ENCODE data around the gene SUMO2.
"Not testable (repeated sequence)": the region's sequence is repeated elsewhere in the genome, so short reads cannot be mapped to it uniquely, and the experiment has no call there.

The SUMO2 gene

GRCh38 chr17:75174996-75175395 is 7.8 kb downstream of the SUMO2 start:
- ChIA-PET POLR2A (ENCODE audit: low non-redundant PET) (no interaction called here), CTCF (interaction anchor here (0.8 to 0.9 kb wide), 2 partner anchors 45 to 63 kb away, joined by 3 read pairs; no protein-coding TSS in a partner anchor)
- TF ChIP-seq CTCF (conservative IDR thresholded peaks at IDR 0.05; ENCODE audit: low read depth), result no peak
- peak overlapping the region; percentile 44 for H3K27ac ChIP-seq
- DNase-seq (ENCODE audit: low spot score), result no peak

GRCh38 chr17:75173526-75173925 is 9.2 kb downstream of the SUMO2 start:
- no peak for TF ChIP-seq CTCF (conservative IDR thresholded peaks at IDR 0.05; ENCODE audit: low read depth)
- DNase-seq (ENCODE audit: low spot score), result no peak
- POLR2A ChIA-PET (ENCODE audit: low non-redundant PET), result no interaction called here
- CTCF ChIA-PET, result interaction anchor here (0.8 kb wide), 1 partner anchor 163 kb away, joined by 6 read pairs; no protein-coding TSS in a partner anchor
- H3K27ac ChIP-seq, result peak overlapping the region; percentile 47

GRCh38 chr17:75168998-75169397 is 13.8 kb downstream of the SUMO2 start:
- peak overlapping the region; percentile 48 for H3K27ac ChIP-seq
- no peak for TF ChIP-seq CTCF (conservative IDR thresholded peaks at IDR 0.05; ENCODE audit: low read depth)
- ChIA-PET POLR2A (ENCODE audit: low non-redundant PET) (no interaction called here), CTCF (interaction anchor here (0.6 kb wide), 1 partner anchor 64 kb away, joined by 3 read pairs; no protein-coding TSS in a partner anchor)
- DNase-seq (ENCODE audit: low spot score), result no peak

GRCh38 chr17:75164606-75165005 is 18.2 kb downstream of the SUMO2 start:
- peak overlapping the region; percentile 34; the same call in 1 of the 2 replicates for H3K27ac ChIP-seq
- CTCF ChIA-PET; DNase-seq (ENCODE audit: low spot score): not testable (repeated sequence)
- POLR2A ChIA-PET (ENCODE audit: low non-redundant PET), result interaction anchor here (0.7 kb wide), 1 partner anchor 14 kb away, joined by 12 read pairs; no protein-coding TSS in a partner anchor

- H3K27ac ChIP-seq, result 0 out of 2 replicates have a peak overlapping the region, but pooled peaks have one; percentile 13
- ChIA-PET POLR2A (ENCODE audit: low non-redundant PET) (no interaction called here), CTCF (interaction anchor here (0.5 to 1.4 kb wide), 2 partner anchors 37 to 49 kb away, joined by 3 to 5 read pairs; no protein-coding TSS in a partner anchor)
- DNase-seq (ENCODE audit: low spot score), result no peak
- TF ChIP-seq CTCF (conservative IDR thresholded peaks at IDR 0.05; ENCODE audit: low read depth), result no peak
Observed at GRCh38 chr17:75163074-75163473, 19.7 kb downstream of the SUMO2 start.

GRCh38 chr17:75160211-75160610 is 22.5 kb downstream of the SUMO2 start:
- ChIA-PET POLR2A (ENCODE audit: low non-redundant PET) (no interaction called here), CTCF (interaction anchor here (0.6 kb wide), 1 partner anchor 11 kb away, joined by 3 read pairs; no protein-coding TSS in a partner anchor)
- peak overlapping the region; percentile 65 for H3K27ac ChIP-seq
- DNase-seq (ENCODE audit: low spot score), result no peak
- TF ChIP-seq CTCF (conservative IDR thresholded peaks at IDR 0.05; ENCODE audit: low read depth), result no peak

- POLR2A ChIA-PET (ENCODE audit: low non-redundant PET), result no interaction called here
- no peak for TF ChIP-seq CTCF (conservative IDR thresholded peaks at IDR 0.05; ENCODE audit: low read depth)
- peak overlapping the region; percentile 65 for H3K27ac ChIP-seq
- CTCF ChIA-PET, result no interaction called here
- DNase-seq (ENCODE audit: low spot score), result peak; percentile 57
Observed at GRCh38 chr17:75159196-75160031, 23.3 kb downstream of the SUMO2 start.

GRCh38 chr17:75158480-75158879 is 24.3 kb downstream of the SUMO2 start:
- CTCF ChIA-PET; DNase-seq (ENCODE audit: low spot score); POLR2A ChIA-PET (ENCODE audit: low non-redundant PET): not testable (repeated sequence)
- H3K27ac ChIP-seq, result peak overlapping the region; percentile 57
